K562 (cell line): Measurements from ENCODE around the gene CPVL. TPM values are rescaled to one million over a fixed set of nuclear protein-coding genes. Genes with fewer than 3 reads are reported as not detected.

Experiments used
- ETV5 ChIP-seq: sonication (generic); formaldehyde crosslinking; IDR thresholded peaks from 2 replicates; pipeline ENCODE4 v1.4.0; 2020; ENCODE audit warnings: low read depth, mild to moderate bottlenecking, missing genetic modification reagents
- MGA ChIP-seq: fragments of 450-650 bp; IDR thresholded peaks from 2 replicates; pipeline ENCODE4 v1.6.1; 2016; ENCODE audit warnings: mild to moderate bottlenecking, moderate library complexity
- polyA plus RNA-seq, 8 experiments: library from polyadenylated mRNA; depleted of rRNA in 4 of 8; stranded (reverse) in 5 of 8; unstranded in 3 of 8; fragments of >200 nt; fragmentation: Nextera tagmentation in 2 of 8; fragmentation: Illumina TruSeq in 1 of 8; extraction: Ambion mirVana in 2 of 8; extraction: Trizol in 1 of 8; gene quantifications; 2 replicates each; pipeline versions ENCODE4 v1.2.1 to v1.2.3, GENCODE V29; 2011 to 2014; ENCODE audit warnings: inconsistent platforms in 1 of 8, missing spikeins in 1 of 8
- total RNA-seq, 7 experiments: library from RNA; depleted of rRNA in 6 of 7; stranded (reverse); fragments of >200 nt in 6 of 7; fragmentation: Illumina TruSeq in 2 of 7; extraction: Trizol in 2 of 7; gene quantifications; 2 replicates each; pipeline versions ENCODE4 v1.2.1 to v1.2.3, GENCODE V29; 2011 to 2021; ENCODE audit warnings: low replicate concordance in 1 of 7

CPVL gene
- total and polyA plus RNA-seq, 9 of the 15 experiments (the other 6 are each of a cell fraction or from before 2014, with no cell fraction given), result 0.89 to 2.4 (median 1.5) TPM

GRCh38 chr7:29019387-29019786 is 127.0 kb downstream of the CPVL start (continued):
- no peak for TF ChIP-seq MGA
- no peak for TF ChIP-seq ETV5 (CRISPR knock-in tag)
- TF ChIP-seq, all 486 proteins: peak for 0
